DOHH2 (cell line): ENCODE measurements around the gene FAM184A.

Experiments used
- H3F3A ChIP-seq: fragments of 200-600 bp; sonication (generic), shearing (Covaris generic); 2 replicates; pipeline ENCODE4 v1.6.0; 2016; ENCODE audit warnings: antibody characterized with exemption, mild to moderate bottlenecking; ENCODE audit not compliant: control insufficient read depth, insufficient read depth
- H3K27ac ChIP-seq: fragments of 200-600 bp; sonication (generic); 2 replicates; pipeline ENCODE4 v1.5.1; 2014; ENCODE audit warnings: low read depth, mild to moderate bottlenecking, low read length, moderate library complexity
- H3K27me3 ChIP-seq: fragments of 200-600 bp; sonication (generic); 2 replicates; pipeline ENCODE4 v1.6.1; 2014; ENCODE audit warnings: mild to moderate bottlenecking, low read length, mixed read lengths; ENCODE audit not compliant: control insufficient read depth
- H3K36me3 ChIP-seq: fragments of 200-600 bp; sonication (generic); 2 replicates; pipeline ENCODE4 v1.6.1; 2014; ENCODE audit warnings: mild to moderate bottlenecking, low read length, moderate library complexity, mixed read lengths; ENCODE audit not compliant: control insufficient read depth
- H3K4me1 ChIP-seq: fragments of 200-600 bp; sonication (generic); 2 replicates; pipeline ENCODE4 v1.6.1; 2014; ENCODE audit warnings: mild to moderate bottlenecking, low read length, mixed read lengths; ENCODE audit not compliant: control insufficient read depth
- H3K4me2 ChIP-seq: fragments of 200-600 bp; sonication (generic); 2 replicates; pipeline ENCODE4 v1.6.0; 2014; ENCODE audit warnings: mild to moderate bottlenecking, low read length, moderate library complexity
- H3K4me3 ChIP-seq: fragments of 200-600 bp; sonication (generic); 2 replicates; pipeline ENCODE4 v1.5.1; 2014; ENCODE audit warnings: mild to moderate bottlenecking, low read length, mixed read lengths
- H3K79me2 ChIP-seq: fragments of 200-600 bp; sonication (generic); 2 replicates; pipeline ENCODE4 v1.6.1; 2014; ENCODE audit warnings: mild to moderate bottlenecking, low read length, mixed read lengths; ENCODE audit not compliant: control insufficient read depth
- H3K9me2 ChIP-seq: fragments of 200-600 bp; sonication (generic); replicated peaks from 2 replicates; pipeline ENCODE4 v1.6.1; 2014; ENCODE audit warnings: mild to moderate bottlenecking, low read length, mixed read lengths; ENCODE audit not compliant: control insufficient read depth
- H3K9me3 ChIP-seq: fragments of 200-600 bp; sonication (generic); 2 replicates; pipeline ENCODE4 v1.6.1; 2014; ENCODE audit warnings: antibody characterized with exemption, low read length, mixed read lengths; ENCODE audit not compliant: control insufficient read depth, insufficient read depth
- H4K20me1 ChIP-seq: fragments of 200-600 bp; sonication (generic); 2 replicates; pipeline ENCODE4 v1.6.0; 2014; ENCODE audit warnings: low read depth, mild to moderate bottlenecking, antibody characterized with exemption, low read length, moderate library complexity; ENCODE audit not compliant: control insufficient read depth, insufficient read depth
- EZH2phosphoT487 ChIP-seq: fragments of 200-600 bp; sonication (generic); IDR thresholded peaks from 2 replicates; pipeline ENCODE4 v1.6.1; 2017; ENCODE audit warnings: borderline replicate concordance, mild to moderate bottlenecking, antibody characterized with exemption, low read length, moderate library complexity, mixed read lengths
- TF ChIP-seq, protein P1 (sequence below): fragments of 200-600 bp; sonication (generic); IDR thresholded peaks from one replicate; pipeline ENCODE4 v1.5.1; 2014; ENCODE audit warnings: antibody characterized with exemption, mild to moderate bottlenecking, low read depth, low read length; ENCODE audit not compliant: poor library complexity, severe bottlenecking

Gene FAM184A

DNA sequence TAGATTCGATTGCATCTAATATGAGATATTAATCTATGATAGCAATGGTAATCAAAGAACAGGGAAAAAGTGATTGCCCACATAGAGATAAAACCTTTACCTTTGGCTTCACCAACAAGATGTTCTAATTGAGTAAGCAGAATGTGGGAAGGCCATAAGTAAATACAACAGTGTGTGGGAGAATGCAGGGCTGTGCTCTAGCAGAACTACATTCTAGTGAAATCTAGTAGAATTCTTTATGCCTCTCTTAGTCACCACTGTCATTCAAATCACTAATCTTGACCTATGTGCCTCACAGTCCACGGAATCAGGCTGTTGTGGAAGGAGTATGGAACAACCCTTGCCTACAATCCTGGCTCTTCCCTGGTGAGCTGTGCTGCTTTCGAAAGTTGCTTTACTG, 113.1 kb downstream of the FAM184A start:
- no peaks in the 10 kb centered on the region for H4K20me1 ChIP-seq
- H3K27ac ChIP-seq, result no peak overlapping the region
- no peak overlapping the region for H3K4me2 ChIP-seq
- no peaks in the 10 kb centered on the region for H3K4me1 ChIP-seq
- H3K9me2 ChIP-seq, result no peaks in the 10 kb centered on the region
- no peak overlapping the region for H3K4me3 ChIP-seq
- H3F3A ChIP-seq, result no peaks in the 10 kb centered on the region
- H3K9me3 ChIP-seq, result no peaks in the 10 kb centered on the region
- no peaks in the 10 kb centered on the region for H3K36me3 ChIP-seq
- no peaks in the 10 kb centered on the region for H3K27me3 ChIP-seq
- H3K79me2 ChIP-seq, result no peaks in the 10 kb centered on the region
- no peak for TF ChIP-seq EZH2phosphoT487
- TF ChIP-seq, protein P1, sequence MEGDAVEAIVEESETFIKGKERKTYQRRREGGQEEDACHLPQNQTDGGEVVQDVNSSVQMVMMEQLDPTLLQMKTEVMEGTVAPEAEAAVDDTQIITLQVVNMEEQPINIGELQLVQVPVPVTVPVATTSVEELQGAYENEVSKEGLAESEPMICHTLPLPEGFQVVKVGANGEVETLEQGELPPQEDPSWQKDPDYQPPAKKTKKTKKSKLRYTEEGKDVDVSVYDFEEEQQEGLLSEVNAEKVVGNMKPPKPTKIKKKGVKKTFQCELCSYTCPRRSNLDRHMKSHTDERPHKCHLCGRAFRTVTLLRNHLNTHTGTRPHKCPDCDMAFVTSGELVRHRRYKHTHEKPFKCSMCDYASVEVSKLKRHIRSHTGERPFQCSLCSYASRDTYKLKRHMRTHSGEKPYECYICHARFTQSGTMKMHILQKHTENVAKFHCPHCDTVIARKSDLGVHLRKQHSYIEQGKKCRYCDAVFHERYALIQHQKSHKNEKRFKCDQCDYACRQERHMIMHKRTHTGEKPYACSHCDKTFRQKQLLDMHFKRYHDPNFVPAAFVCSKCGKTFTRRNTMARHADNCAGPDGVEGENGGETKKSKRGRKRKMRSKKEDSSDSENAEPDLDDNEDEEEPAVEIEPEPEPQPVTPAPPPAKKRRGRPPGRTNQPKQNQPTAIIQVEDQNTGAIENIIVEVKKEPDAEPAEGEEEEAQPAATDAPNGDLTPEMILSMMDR, result no peak

DNA sequence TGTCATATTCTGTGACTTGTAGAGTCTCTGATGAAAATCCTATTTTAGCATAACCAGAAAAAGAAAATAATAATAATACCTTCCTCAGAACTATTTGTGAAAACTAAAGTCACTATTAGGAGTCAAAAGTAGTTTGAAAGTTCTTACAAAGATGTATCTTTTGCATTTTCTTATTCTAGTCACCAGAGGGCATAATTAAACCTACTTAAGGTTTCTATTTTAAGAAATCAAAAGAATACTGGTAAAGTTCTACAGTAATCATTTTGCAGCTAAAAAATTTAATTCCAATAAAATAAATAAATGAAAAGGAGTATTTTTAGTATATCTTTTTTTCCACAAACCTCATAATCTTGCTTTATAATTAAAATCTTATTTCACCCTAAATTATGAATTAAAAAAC, 115.5 kb downstream of the FAM184A start:
- Histone ChIP-seq H4K20me1 (no peaks in the 10 kb centered on the region), H3K27ac (no peak overlapping the region), H3K4me3 (no peak overlapping the region), H3F3A (no peaks in the 10 kb centered on the region), H3K27me3 (no peaks in the 10 kb centered on the region; the same call in 1 of the 2 replicates), H3K9me2 (no peaks in the 10 kb centered on the region), H3K4me2 (no peak overlapping the region), H3K4me1 (no peaks in the 10 kb centered on the region), H3K36me3 (no peaks in the 10 kb centered on the region), H3K79me2 (no peaks in the 10 kb centered on the region), H3K9me3 (no peaks in the 10 kb centered on the region)
- TF ChIP-seq EZH2phosphoT487, result no peak
- TF ChIP-seq, protein P1, result peak; percentile 37

DNA sequence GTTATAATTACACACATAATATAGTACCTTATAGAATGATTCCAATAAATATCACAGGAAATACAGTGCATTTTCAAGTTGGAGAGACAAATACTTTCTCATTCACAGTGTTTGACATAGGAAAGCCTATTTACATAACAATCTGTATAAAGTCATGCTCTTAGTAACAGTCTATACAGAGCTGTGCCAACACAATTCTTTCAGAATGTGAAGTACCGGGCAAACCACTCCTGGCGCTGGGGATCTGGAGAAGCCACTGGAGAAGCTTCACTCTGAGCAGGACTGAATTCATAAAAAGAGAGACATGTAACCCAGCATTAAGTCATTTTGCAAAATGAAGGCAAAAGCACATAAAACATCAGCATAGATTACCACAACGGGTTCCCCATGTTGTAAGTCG, 118.6 kb downstream of the FAM184A start:
- no peak overlapping the region for H3K27ac ChIP-seq
- H3K36me3 ChIP-seq, result no peaks in the 10 kb centered on the region
- no peaks in the 10 kb centered on the region for H3K4me1 ChIP-seq
- no peak for TF ChIP-seq EZH2phosphoT487
- TF ChIP-seq, protein P1, result no peak
- H3K9me3 ChIP-seq, result no peaks in the 10 kb centered on the region
- no peaks in the 10 kb centered on the region for H4K20me1 ChIP-seq
- no peaks in the 10 kb centered on the region; the same call in 1 of the 2 replicates for H3K27me3 ChIP-seq
- H3K4me3 ChIP-seq, result no peak overlapping the region
- no peaks in the 10 kb centered on the region for H3F3A ChIP-seq
- H3K9me2 ChIP-seq, result no peaks in the 10 kb centered on the region
- no peaks in the 10 kb centered on the region for H3K79me2 ChIP-seq
- H3K4me2 ChIP-seq, result no peak overlapping the region

DNA sequence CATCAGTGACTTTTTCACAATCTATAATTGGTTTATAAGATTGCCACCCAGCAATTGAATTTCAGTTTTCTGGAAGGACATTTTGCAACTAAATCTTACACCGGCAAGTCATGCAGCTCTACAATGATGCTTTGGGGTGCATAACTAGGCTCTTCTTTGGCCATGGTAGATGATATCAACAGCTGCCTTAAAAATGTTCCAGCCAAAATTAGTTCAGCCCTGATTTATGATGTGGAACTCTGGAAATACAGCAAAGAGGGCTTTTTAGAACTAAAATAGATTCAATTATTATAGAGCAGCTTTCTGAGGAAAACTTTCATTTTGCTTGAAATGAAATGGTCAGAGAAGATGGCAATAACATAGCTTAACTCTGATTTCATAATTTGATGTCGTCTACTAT, 125.1 kb downstream of the FAM184A start:
- no peaks in the 10 kb centered on the region for H3K79me2 ChIP-seq
- no peaks in the 10 kb centered on the region for H3K27me3 ChIP-seq
- no peaks in the 10 kb centered on the region for H3K36me3 ChIP-seq
- H3K9me2 ChIP-seq, result no peaks in the 10 kb centered on the region
- no peaks in the 10 kb centered on the region for H4K20me1 ChIP-seq
- no peak overlapping the region for H3K27ac ChIP-seq
- no peaks in the 10 kb centered on the region for H3F3A ChIP-seq
- TF ChIP-seq, protein P1, result no peak
- no peak for TF ChIP-seq EZH2phosphoT487
- no peaks in the 10 kb centered on the region for H3K9me3 ChIP-seq
- no peak overlapping the region for H3K4me2 ChIP-seq
- no peaks in the 10 kb centered on the region for H3K4me1 ChIP-seq
- H3K4me3 ChIP-seq, result no peak overlapping the region
